Body of pancreas (tissue), 4 donors: ENCODE measurements around the gene ADGRL3. TPM values are rescaled to one million over a fixed set of nuclear protein-coding genes. Genes with fewer than 3 reads are reported as not detected.

ENCODE experiments used
- ATAC-seq: fragments of 150-250 bp; one replicate; pipeline ENCODE4 v1.9.1; 2016
- DNase-seq, 4 donors: peaks; one replicate each; pipeline ENCODE4 v3.0.0-alpha.2; 2019
- H3K27ac ChIP-seq, 4 donors: fragments of 200-600 bp; sonication (generic); 1 replicate in 3 of 4; 2 replicates in 1 of 4; pipeline versions ENCODE4 v1.5.1 to v1.6.1; 2016 to 2019; ENCODE audit warnings: mild to moderate bottlenecking in 1 of 4, mixed read lengths in 1 of 4, moderate library complexity in 1 of 4
- H3K27me3 ChIP-seq, 2 donors: fragments of 200-600 bp; sonication (generic); one replicate each; pipeline ENCODE4 v1.6.0; 2016; ENCODE audit warnings: mild to moderate bottlenecking in 1 of 2
- H3K36me3 ChIP-seq, 2 donors: fragments of 200-600 bp; sonication (generic); replicated peaks in 1 of 2; 2 replicates each; pipeline ENCODE4 v1.5.1; 2016; ENCODE audit warnings: low read depth in 2 of 2; ENCODE audit not compliant: insufficient read depth in 1 of 2
- H3K4me1 ChIP-seq: fragments of 200-600 bp; sonication (generic); one replicate; pipeline ENCODE4 v1.6.0; 2016
- H3K4me3 ChIP-seq, 2 donors: fragments of 200-600 bp; sonication (generic); 1 replicate in 1 of 2; 2 replicates in 1 of 2; pipeline ENCODE4 v1.5.1; 2016 to 2019
- H3K9me3 ChIP-seq, 3 donors: fragments of 200-600 bp; sonication (generic); 1 replicate in 2 of 3; 2 replicates in 1 of 3; pipeline ENCODE4 v1.5.1; 2016
- POLR2A ChIP-seq, 3 donors: fragments of 450-650 bp; IDR thresholded peaks; one replicate each; pipeline ENCODE4 v1.6.1; 2016; ENCODE audit warnings: antibody characterized with exemption in 3 of 3, mild to moderate bottlenecking in 2 of 3
- WGBS, 2 donors: methylation state at CpG; one replicate each; pipeline ENCODE4 v1.1.5; 2017; 5-methylcytosine and 5-hydroxymethylcytosine counted together
- intact Hi-C: fragments of 100-400 bp; cut with DNase I; formaldehyde crosslinking; loops from one replicate; pipeline ENCODE4 v1.15.1; 2023
- total RNA-seq, 2 donors: library from RNA; depleted of rRNA; stranded (reverse); fragments of >200 nt; gene quantifications; one replicate each; pipeline ENCODE4 v1.1.0, GENCODE V29; 2016
- TF ChIP-seq, protein P1 (sequence below), 7 experiments: fragments of 450-650 bp in 4 of 7; fragments of 200-600 bp in 3 of 7; sonication (generic) in 3 of 7; IDR thresholded peaks; one replicate each; pipeline ENCODE4 v1.5.1; 2016 to 2019; ENCODE audit warnings: antibody characterized with exemption in 7 of 7

Gene ADGRL3
- total RNA-seq, 2 donors from 2014 or later = 0.33 to 1.0 TPM

DNA sequence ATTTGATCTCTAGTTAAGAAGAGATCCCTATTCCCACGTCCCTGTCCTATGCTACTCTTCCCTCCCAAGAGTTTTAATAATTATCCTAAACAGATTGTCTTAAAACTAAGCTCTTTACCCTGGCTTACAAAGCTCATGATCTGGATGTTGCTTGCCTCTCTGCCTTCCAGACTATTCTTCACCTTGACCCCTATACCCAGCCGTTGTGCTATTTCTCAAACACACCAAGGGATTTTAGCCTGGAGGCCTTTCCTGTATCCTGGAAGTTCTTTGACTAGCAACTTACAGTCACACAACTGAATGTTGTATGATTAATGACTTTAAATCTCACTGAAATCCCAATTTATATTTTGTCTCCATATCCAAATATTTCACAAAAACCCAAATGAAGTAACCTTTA, 314.9 kb downstream of the ADGRL3 start:
- Histone ChIP-seq H3K27me3 (no peaks in the 10 kb centered on the region), H3K4me3 (no peak overlapping the region), H3K27ac (no peak overlapping the region), H3K9me3 (no peaks in the 10 kb centered on the region), H3K4me1 (no peaks in the 10 kb centered on the region), H3K36me3 (no peaks in the 10 kb centered on the region)
- 13 to 35% methylated on average over 2 of the region's 2 CpGs for WGBS, 2 donors
- no peak for ATAC-seq
- TF ChIP-seq, protein P1, sequence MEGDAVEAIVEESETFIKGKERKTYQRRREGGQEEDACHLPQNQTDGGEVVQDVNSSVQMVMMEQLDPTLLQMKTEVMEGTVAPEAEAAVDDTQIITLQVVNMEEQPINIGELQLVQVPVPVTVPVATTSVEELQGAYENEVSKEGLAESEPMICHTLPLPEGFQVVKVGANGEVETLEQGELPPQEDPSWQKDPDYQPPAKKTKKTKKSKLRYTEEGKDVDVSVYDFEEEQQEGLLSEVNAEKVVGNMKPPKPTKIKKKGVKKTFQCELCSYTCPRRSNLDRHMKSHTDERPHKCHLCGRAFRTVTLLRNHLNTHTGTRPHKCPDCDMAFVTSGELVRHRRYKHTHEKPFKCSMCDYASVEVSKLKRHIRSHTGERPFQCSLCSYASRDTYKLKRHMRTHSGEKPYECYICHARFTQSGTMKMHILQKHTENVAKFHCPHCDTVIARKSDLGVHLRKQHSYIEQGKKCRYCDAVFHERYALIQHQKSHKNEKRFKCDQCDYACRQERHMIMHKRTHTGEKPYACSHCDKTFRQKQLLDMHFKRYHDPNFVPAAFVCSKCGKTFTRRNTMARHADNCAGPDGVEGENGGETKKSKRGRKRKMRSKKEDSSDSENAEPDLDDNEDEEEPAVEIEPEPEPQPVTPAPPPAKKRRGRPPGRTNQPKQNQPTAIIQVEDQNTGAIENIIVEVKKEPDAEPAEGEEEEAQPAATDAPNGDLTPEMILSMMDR (IDR thresholded peaks at IDR 0.05) = no peak
- TF ChIP-seq POLR2A (IDR thresholded peaks at IDR 0.05) = no peak
- intact Hi-C loops = no loop called here
- no peak for DNase-seq

DNA sequence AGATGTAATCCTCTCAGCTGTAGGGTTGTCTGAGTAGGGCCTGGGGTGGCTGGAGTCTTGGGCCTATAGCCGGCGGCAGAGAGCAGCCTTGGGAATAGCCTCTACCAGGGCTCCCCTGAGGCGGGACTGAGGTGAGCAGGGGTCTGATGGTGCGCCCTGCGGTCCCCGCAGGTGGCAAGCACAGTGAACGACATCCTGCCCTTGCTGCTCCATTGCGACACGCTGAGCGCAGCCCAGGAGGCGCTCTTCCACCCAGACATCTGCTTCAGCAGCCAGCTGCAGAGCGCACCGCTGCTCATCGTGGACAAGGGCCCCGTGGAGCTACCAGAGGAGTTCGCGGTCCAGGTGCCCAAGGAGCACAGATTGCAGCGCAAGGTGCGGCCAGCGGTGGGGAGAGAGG, 317.0 kb downstream of the ADGRL3 start:
- WGBS, 2 donors = 10 to 40% methylated on average over 18 to 20 of the region's 20 CpGs
- no peak overlapping the region for H3K4me3 ChIP-seq
- H3K36me3 ChIP-seq = no peaks in the 10 kb centered on the region
- H3K27ac ChIP-seq = no peak overlapping the region
- intact Hi-C loops = no loop called here
- DNase-seq = no peak
- no peaks in the 10 kb centered on the region for H3K4me1 ChIP-seq
- H3K9me3 ChIP-seq = no peaks in the 10 kb centered on the region
- H3K27me3 ChIP-seq = no peaks in the 10 kb centered on the region
- TF ChIP-seq, protein P1 (IDR thresholded peaks at IDR 0.05) = no peak
- TF ChIP-seq POLR2A (IDR thresholded peaks at IDR 0.05) = no peak
- no peak for ATAC-seq

DNA sequence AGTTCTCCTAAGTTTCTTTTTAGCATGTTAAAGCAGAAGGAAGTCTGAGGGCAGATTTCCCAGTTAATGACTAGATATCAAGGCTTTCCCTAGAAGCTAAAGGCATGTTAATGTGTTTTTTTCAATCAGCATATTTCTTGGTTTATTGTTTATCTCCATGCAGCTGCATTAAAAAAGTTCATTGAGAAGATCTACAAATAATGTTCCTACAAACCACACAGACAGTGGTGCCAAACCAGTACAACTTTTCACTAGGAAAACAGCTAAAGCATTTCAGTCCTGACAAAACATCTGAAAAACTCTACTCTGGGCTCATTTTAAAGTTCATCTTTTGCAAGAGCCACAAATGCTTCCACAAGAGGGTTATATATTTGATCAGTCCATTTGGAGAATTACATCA, 320.0 kb downstream of the ADGRL3 start:
- no peaks in the 10 kb centered on the region for H3K9me3 ChIP-seq
- TF ChIP-seq POLR2A (IDR thresholded peaks at IDR 0.05) = no peak
- TF ChIP-seq, protein P1 (IDR thresholded peaks at IDR 0.05) = no peak
- no peaks in the 10 kb centered on the region for H3K36me3 ChIP-seq
- H3K27me3 ChIP-seq = no peaks in the 10 kb centered on the region
- ATAC-seq = no peak
- DNase-seq = no peak
- no peaks in the 10 kb centered on the region for H3K4me1 ChIP-seq
- H3K4me3 ChIP-seq = no peak overlapping the region
- intact Hi-C loops = no loop called here
- H3K27ac ChIP-seq = no peak overlapping the region

DNA sequence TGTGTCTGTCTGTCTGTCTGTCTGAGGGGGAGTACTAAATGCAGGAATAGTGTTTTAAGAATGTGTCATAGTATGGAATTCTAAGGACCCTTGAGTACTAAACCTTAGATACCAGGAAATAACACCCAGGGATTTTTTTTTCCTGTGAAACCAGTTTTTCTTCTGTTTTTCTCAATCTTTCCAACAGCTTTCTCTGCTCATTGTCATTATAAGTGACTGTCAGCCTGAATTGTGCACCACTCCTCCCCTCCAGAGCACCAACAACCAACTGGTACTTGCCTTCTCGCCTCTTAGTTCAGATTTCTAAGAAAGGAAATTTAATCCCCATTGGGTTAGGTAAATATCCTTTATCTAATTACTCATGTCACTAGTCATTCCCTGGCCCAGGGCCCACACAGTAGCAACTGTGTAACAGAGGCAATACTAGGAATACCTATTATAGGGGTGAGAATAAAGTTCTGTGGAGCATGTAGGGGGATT, 320.6 kb downstream of the ADGRL3 start:
- Histone ChIP-seq H3K4me1 (no peaks in the 10 kb centered on the region), H3K36me3 (no peaks in the 10 kb centered on the region), H3K4me3 (no peak overlapping the region), H3K27me3 (no peaks in the 10 kb centered on the region), H3K27ac (no peak overlapping the region), H3K9me3 (no peaks in the 10 kb centered on the region)
- ATAC-seq (no peak), DNase-seq (peak in 1 of 4 donors; percentile 23)
- intact Hi-C loops = no loop called here
- no peak for TF ChIP-seq POLR2A (IDR thresholded peaks at IDR 0.05)
- TF ChIP-seq, protein P1 (IDR thresholded peaks at IDR 0.05) = no peak
- WGBS, 2 donors = 29 to 37% methylated on average over 1 of the region's 1 CpG

DNA sequence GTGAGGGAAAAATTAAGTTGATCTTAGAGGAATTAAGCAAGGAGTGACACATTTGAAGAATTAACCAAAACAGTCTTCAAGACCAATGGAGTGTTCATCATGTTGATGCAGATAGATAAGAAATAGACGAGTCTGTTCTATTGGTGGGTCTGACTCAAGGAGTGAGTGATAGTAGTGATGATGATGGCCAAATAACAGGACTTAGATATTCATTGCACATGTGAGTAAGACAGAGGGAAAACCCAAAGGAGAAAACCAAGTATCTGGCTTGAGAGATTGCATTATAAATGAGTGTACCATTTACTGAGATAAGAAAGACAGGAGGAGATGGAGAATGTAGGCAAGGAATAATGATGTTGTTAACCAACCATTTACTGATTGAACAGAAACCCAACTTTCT, 321.3 kb downstream of the ADGRL3 start:
- ATAC-seq (no peak), DNase-seq (no peak)
- Histone ChIP-seq H3K36me3 (no peaks in the 10 kb centered on the region), H3K27ac (no peak overlapping the region), H3K27me3 (no peaks in the 10 kb centered on the region), H3K4me1 (no peaks in the 10 kb centered on the region), H3K9me3 (no peaks in the 10 kb centered on the region), H3K4me3 (no peak overlapping the region)
- intact Hi-C loops = no loop called here
- 35 to 46% methylated on average over 1 of the region's 1 CpG for WGBS, 2 donors
- TF ChIP-seq POLR2A (IDR thresholded peaks at IDR 0.05) = no peak
- TF ChIP-seq, protein P1 (IDR thresholded peaks at IDR 0.05) = no peak
